ENCODE measurements around the gene EIF2B1. TPM values are rescaled to one million over a fixed set of nuclear protein-coding genes. Genes with fewer than 3 reads are reported as not detected.

The EIF2B1 gene
- total and polyA plus RNA-seq, 2 donors (not counting 1 experiment from before 2014, with no cell fraction given): 23.1 to 36.1 TPM

DNA sequence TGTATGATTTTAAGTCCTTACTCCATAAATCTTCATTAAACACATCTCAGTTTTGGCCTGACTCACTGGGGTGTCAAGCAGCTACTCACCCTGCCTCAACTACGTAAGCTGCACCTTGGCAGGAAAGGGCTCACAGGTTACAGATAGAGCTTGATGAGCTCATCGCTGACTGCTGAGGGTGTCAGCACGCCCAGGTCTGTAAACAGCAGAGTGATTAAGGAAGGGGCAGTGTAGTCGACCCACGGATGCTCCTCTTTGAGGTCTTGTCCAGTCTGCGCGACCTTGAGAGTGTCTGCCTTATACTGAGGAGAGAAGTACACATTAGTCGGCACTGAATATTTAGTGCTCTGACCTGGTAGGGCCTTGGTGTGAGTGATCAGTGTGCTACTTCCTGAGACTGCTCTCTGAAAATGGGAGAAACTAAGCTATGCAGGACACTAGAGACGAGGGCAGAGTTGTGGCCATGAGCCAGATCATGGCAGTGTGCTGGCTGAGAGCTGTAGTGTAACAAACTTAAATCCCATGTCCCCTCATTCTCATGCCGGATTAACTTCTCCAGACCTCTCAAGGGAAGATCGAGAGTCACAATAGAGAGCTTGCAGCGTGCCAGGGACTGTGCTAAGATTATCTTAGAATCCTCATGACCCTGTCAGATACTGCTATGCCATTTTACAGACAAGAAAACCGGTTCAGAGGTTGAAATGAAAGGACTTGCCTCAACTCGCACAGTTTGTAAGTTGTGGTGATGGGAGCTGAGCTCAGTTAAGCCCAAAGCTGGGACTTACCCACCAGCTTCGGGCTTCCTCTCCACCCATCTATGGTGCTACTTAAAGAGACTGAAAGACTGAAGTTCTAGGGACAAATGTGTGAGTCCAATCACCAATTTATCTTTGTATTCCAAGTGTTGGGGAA is 11.6 kb downstream of the EIF2B1 start:
- Histone ChIP-seq H3K4me3 (replicated peaks in 1 of 4; ENCODE audit: control extremely low read depth in 1 of 4, insufficient read depth in 1 of 4, low read depth in 3 of 4, low read length in 4 of 4) (no peak overlapping the region), H4K20me1 (ENCODE audit: control insufficient read depth, extremely low read depth, insufficient read depth, low read length) (no peaks in the 10 kb centered on the region), H3K36me3 (ENCODE audit: control insufficient read depth, insufficient read depth, low read length) (peaks cover 23% of the 10 kb centered on the region), H3K4me2 (ENCODE audit: extremely low read depth, insufficient read depth, low read length) (no peak overlapping the region), H3K9ac (ENCODE audit: insufficient read depth, low read length) (no peak overlapping the region), H3K27me3 (ENCODE audit: control insufficient read depth, insufficient read depth, low read length) (no peaks in the 10 kb centered on the region), H3K27ac (ENCODE audit: insufficient read depth, low read length) (no peak overlapping the region), H3K79me2 (ENCODE audit: control insufficient read depth, insufficient read depth, low read length) (no peaks in the 10 kb centered on the region), H3K4me1 (ENCODE audit: control insufficient read depth, extremely low read depth, insufficient read depth, low read length) (no peaks in the 10 kb centered on the region), H3K9me3 (ENCODE audit: control insufficient read depth, insufficient read depth, low read depth, low read length) (no peaks in the 10 kb centered on the region), H2AFZ (ENCODE audit: low read length) (no peak overlapping the region)
- TF ChIP-seq, protein P1, sequence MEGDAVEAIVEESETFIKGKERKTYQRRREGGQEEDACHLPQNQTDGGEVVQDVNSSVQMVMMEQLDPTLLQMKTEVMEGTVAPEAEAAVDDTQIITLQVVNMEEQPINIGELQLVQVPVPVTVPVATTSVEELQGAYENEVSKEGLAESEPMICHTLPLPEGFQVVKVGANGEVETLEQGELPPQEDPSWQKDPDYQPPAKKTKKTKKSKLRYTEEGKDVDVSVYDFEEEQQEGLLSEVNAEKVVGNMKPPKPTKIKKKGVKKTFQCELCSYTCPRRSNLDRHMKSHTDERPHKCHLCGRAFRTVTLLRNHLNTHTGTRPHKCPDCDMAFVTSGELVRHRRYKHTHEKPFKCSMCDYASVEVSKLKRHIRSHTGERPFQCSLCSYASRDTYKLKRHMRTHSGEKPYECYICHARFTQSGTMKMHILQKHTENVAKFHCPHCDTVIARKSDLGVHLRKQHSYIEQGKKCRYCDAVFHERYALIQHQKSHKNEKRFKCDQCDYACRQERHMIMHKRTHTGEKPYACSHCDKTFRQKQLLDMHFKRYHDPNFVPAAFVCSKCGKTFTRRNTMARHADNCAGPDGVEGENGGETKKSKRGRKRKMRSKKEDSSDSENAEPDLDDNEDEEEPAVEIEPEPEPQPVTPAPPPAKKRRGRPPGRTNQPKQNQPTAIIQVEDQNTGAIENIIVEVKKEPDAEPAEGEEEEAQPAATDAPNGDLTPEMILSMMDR (conservative IDR thresholded peaks at IDR 0.05 in 1 of 2, IDR thresholded peaks at IDR 0.05 in 1 of 2; ENCODE audit: low read depth in 1 of 2, low read length in 2 of 2): no peak
- TF ChIP-seq EZH2 (IDR thresholded peaks at IDR 0.05; ENCODE audit: low read length, missing control alignments): no peak
- no peak for DNase-seq (ENCODE audit: low read depth in 2 of 2)

DNA sequence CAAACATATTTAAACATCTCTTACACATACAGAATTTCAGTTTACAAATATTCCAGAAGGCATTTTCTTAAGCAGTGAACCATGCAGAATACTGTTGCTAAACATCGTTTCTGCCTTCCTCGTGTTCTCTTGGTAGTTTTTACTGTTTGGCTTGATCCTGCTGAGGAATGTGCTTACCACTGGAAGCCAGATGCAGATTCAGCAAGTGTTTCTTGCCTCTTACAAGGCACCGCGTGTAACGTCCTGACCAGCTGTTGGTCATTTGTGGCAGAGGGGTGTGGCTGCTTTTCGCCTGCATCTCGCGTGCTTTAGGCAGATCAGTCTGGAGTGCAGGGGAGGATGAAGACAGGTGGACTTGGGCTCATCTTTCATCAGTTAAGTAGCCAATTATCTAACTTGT is 12.4 kb downstream of the EIF2B1 start:
- Histone ChIP-seq H3K9me3 (ENCODE audit: control insufficient read depth, insufficient read depth, low read depth, low read length) (no peaks in the 10 kb centered on the region), H4K20me1 (ENCODE audit: control insufficient read depth, extremely low read depth, insufficient read depth, low read length) (no peaks in the 10 kb centered on the region), H3K27me3 (ENCODE audit: control insufficient read depth, insufficient read depth, low read length) (no peaks in the 10 kb centered on the region), H3K4me2 (ENCODE audit: extremely low read depth, insufficient read depth, low read length) (no peak overlapping the region), H3K36me3 (ENCODE audit: control insufficient read depth, insufficient read depth, low read length) (peaks cover 21% of the 10 kb centered on the region), H3K4me1 (ENCODE audit: control insufficient read depth, extremely low read depth, insufficient read depth, low read length) (no peaks in the 10 kb centered on the region), H3K9ac (ENCODE audit: insufficient read depth, low read length) (no peak overlapping the region), H3K4me3 (replicated peaks in 1 of 4; ENCODE audit: control extremely low read depth in 1 of 4, insufficient read depth in 1 of 4, low read depth in 3 of 4, low read length in 4 of 4) (no peak overlapping the region), H3K27ac (ENCODE audit: insufficient read depth, low read length) (no peak overlapping the region), H2AFZ (ENCODE audit: low read length) (no peak overlapping the region), H3K79me2 (ENCODE audit: control insufficient read depth, insufficient read depth, low read length) (no peaks in the 10 kb centered on the region)
- DNase-seq (ENCODE audit: low read depth in 2 of 2): peak in 1 of 2 donors; percentile 14
- TF ChIP-seq EZH2 (IDR thresholded peaks at IDR 0.05; ENCODE audit: low read length, missing control alignments): no peak
- TF ChIP-seq, protein P1 (conservative IDR thresholded peaks at IDR 0.05 in 1 of 2, IDR thresholded peaks at IDR 0.05 in 1 of 2; ENCODE audit: low read depth in 1 of 2, low read length in 2 of 2): no peak

DNA sequence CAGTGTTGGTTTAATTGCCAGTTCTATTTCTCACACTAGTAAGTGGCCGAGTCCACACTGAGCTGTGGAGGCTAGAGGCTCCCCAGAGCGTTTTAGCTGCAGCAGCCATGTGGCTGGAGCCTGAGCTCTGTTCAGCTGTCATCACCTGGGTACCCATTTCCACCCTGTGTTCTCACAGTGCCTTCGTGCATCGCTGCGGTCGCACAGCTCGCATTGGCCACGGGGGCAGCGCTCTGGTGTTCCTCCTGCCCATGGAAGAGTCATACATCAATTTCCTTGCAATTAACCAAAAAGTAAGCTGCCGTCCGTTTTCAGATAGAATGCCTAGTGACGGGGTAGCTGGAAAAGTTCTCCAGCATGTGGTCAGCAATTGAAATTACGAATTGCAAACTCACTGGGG is 15.9 kb downstream of the EIF2B1 start:
- H2AFZ ChIP-seq (ENCODE audit: low read length): no peak overlapping the region
- H3K79me2 ChIP-seq (ENCODE audit: control insufficient read depth, insufficient read depth, low read length): peaks cover 1% of the 10 kb centered on the region
- no peak overlapping the region for H3K4me2 ChIP-seq (ENCODE audit: extremely low read depth, insufficient read depth, low read length)
- no peak for TF ChIP-seq EZH2 (IDR thresholded peaks at IDR 0.05; ENCODE audit: low read length, missing control alignments)
- TF ChIP-seq, protein P1 (conservative IDR thresholded peaks at IDR 0.05 in 1 of 2, IDR thresholded peaks at IDR 0.05 in 1 of 2; ENCODE audit: low read depth in 1 of 2, low read length in 2 of 2): no peak
- no peak overlapping the region for H3K27ac ChIP-seq (ENCODE audit: insufficient read depth, low read length)
- no peaks in the 10 kb centered on the region for H3K27me3 ChIP-seq (ENCODE audit: control insufficient read depth, insufficient read depth, low read length)
- H3K36me3 ChIP-seq (ENCODE audit: control insufficient read depth, insufficient read depth, low read length): peaks cover 28% of the 10 kb centered on the region
- no peak for DNase-seq (ENCODE audit: low read depth in 2 of 2)
- no peak overlapping the region for H3K4me3 ChIP-seq (replicated peaks in 1 of 4; ENCODE audit: control extremely low read depth in 1 of 4, insufficient read depth in 1 of 4, low read depth in 3 of 4, low read length in 4 of 4)
- no peaks in the 10 kb centered on the region for H3K9me3 ChIP-seq (ENCODE audit: control insufficient read depth, insufficient read depth, low read depth, low read length)
- H4K20me1 ChIP-seq (ENCODE audit: control insufficient read depth, extremely low read depth, insufficient read depth, low read length): no peaks in the 10 kb centered on the region
- no peak overlapping the region for H3K9ac ChIP-seq (ENCODE audit: insufficient read depth, low read length)
- H3K4me1 ChIP-seq (ENCODE audit: control insufficient read depth, extremely low read depth, insufficient read depth, low read length): peaks cover 4% of the 10 kb centered on the region

All from fibroblast of lung (primary cell).